Right lobe of liver (tissue), 4 donors: ENCODE data around the gene CCDC15.

Experiments used
- CTCF ChIP-seq, 4 donors: fragments of 200-600 bp in 3 of 4; fragments of 450-650 bp in 1 of 4; IDR thresholded peaks; one replicate each; pipeline versions ENCODE4 v1.5.1 to v1.8.0; 2016 to 2022; ENCODE audit warnings: antibody characterized with exemption in 4 of 4, mild to moderate bottlenecking in 2 of 4
- POLR2A ChIP-seq: fragments of 450-650 bp; IDR thresholded peaks from one replicate; pipeline ENCODE4 v1.6.1; 2017; ENCODE audit warnings: antibody characterized with exemption, mild to moderate bottlenecking
- donor health status: DM: no; HTN: no; CAD: no.
- donor health status: DM: no; HTN: no; CAD: no.
- donor health status: DM: no; HTN: yes; CAD: no.

- TF ChIP-seq CTCF (IDR thresholded peaks at IDR 0.05) (no peak), POLR2A (no peak)
Measured at GRCh38 chr11:125088576-125089455, 134.8 kb downstream of the CCDC15 start.
